GM12878 (cell line): ENCODE measurements around the gene RPL36. TPM values are rescaled to one million over a fixed set of nuclear protein-coding genes. Genes with fewer than 3 reads are reported as not detected.
A peak's percentile ranks its signal among the peaks of the same experiment; 100 is the strongest.

Experiments used
- ATAC-seq: fragments of 200-7000 bp; cut with Tn5 transposase; 3 replicates; pipeline ENCODE4 v1.9.1; 2020; ENCODE audit warnings: mild to moderate bottlenecking, moderate library complexity
- BruUV-seq: library from RNA; stranded (reverse); fragments of 400-500 nt; replicated peaks from 2 replicates; lab custom pipeline; 2021; lab: Mats Ljungman, UMichigan
- CTCF ChIA-PET: fragments of 300-600 bp; sonication (Branson Sonifier 250); formaldehyde crosslinking; extraction: SDS; loops from one replicate; lab custom pipeline; 2021; ENCODE audit warnings: inconsistent platforms; lab: Yijun Ruan, JAX
- POLR2A ChIA-PET: fragments of 350-600 bp; formaldehyde crosslinking; extraction: SDS; loops from one replicate; lab custom pipeline; 2021; ENCODE audit warnings: inconsistent platforms; lab: Charles Lee
- RAD21 ChIA-PET: fragments of 300-600 bp; sonication (Branson Sonifier 250); formaldehyde crosslinking; loops from one replicate; lab custom pipeline; 2023; ENCODE audit warnings: antibody characterized with exemption; ENCODE audit not compliant: unreplicated experiment; lab: Charles Lee
- SMC1A ChIA-PET: fragments of 300-600 bp; sonication (Branson Sonifier 250); formaldehyde crosslinking; loops from one replicate; lab custom pipeline; 2023; ENCODE audit not compliant: unreplicated experiment, uncharacterized antibody; lab: Charles Lee
- DNase-seq: peaks from one replicate; pipeline ENCODE4 v3.0.0-alpha.2; 2011; ENCODE audit warnings: low read depth, low spot score
- FAIRE-seq: peaks from 3 replicates; lab custom pipeline; 2011; peaks lifted over from hg19 to GRCh38; lab: Jason Lieb, UNC
- H2AFZ ChIP-seq: 2 replicates; pipeline ENCODE4 v1.6.0; 2011; ENCODE audit warnings: low read depth, low read length, control low read depth; ENCODE audit not compliant: control insufficient read depth
- H3K27ac ChIP-seq: 2 replicates; pipeline ENCODE4 v1.5.1; 2011; ENCODE audit warnings: control low read depth; ENCODE audit not compliant: control insufficient read depth, insufficient read depth
- H3K27me3 ChIP-seq, 2 experiments: replicated peaks in 1 of 2; 2 replicates each; pipeline versions ENCODE4 v1.6.0 to v1.6.1; 2011; ENCODE audit warnings: low read length in 1 of 2; ENCODE audit not compliant: control insufficient read depth in 2 of 2, insufficient read depth in 2 of 2
- H3K36me3 ChIP-seq, 2 experiments: 2 replicates each; pipeline ENCODE4 v1.5.1; 2011; ENCODE audit warnings: low read length in 1 of 2; ENCODE audit not compliant: control insufficient read depth in 2 of 2, insufficient read depth in 2 of 2
- H3K4me1 ChIP-seq: 2 replicates; pipeline ENCODE4 v1.6.1; 2011; ENCODE audit warnings: mild to moderate bottlenecking, low read length, moderate library complexity, mixed read lengths; ENCODE audit not compliant: control insufficient read depth, insufficient read depth
- H3K4me2 ChIP-seq: 2 replicates; pipeline ENCODE4 v1.6.0; 2011; ENCODE audit warnings: control low read depth; ENCODE audit not compliant: control insufficient read depth, insufficient read depth
- H3K4me3 ChIP-seq: fragments of 200-600 bp; sonication (generic); 2 replicates; pipeline ENCODE4 v1.5.1; 2016
- H3K79me2 ChIP-seq: 2 replicates; pipeline ENCODE4 v1.6.0; 2011; ENCODE audit warnings: low read length; ENCODE audit not compliant: control insufficient read depth, insufficient read depth
- H3K9ac ChIP-seq: 2 replicates; pipeline ENCODE4 v1.8.0; 2011; ENCODE audit warnings: low read length, control low read depth, mixed read lengths; ENCODE audit not compliant: control insufficient read depth, insufficient read depth
- H3K9me3 ChIP-seq: replicated peaks from 3 replicates; pipeline ENCODE4 v1.5.1; 2011; ENCODE audit warnings: mild to moderate bottlenecking, low read length; ENCODE audit not compliant: control insufficient read depth, insufficient read depth
- H4K20me1 ChIP-seq: 2 replicates; pipeline ENCODE4 v1.6.0; 2011; ENCODE audit not compliant: control insufficient read depth, insufficient read depth
- BACH1 ChIP-seq: fragments of 450-650 bp; IDR thresholded peaks from 2 replicates; pipeline ENCODE4 v1.6.1; 2017; ENCODE audit warnings: mild to moderate bottlenecking, borderline replicate concordance
- BCL3 ChIP-seq: IDR thresholded peaks from 2 replicates; pipeline ENCODE4 v1.6.1; 2011; ENCODE audit warnings: borderline replicate concordance, low read depth, mild to moderate bottlenecking, moderate library complexity, low read length; ENCODE audit not compliant: insufficient read depth, poor library complexity, severe bottlenecking
- CBFB ChIP-seq: IDR thresholded peaks from 2 replicates; pipeline ENCODE4 v1.6.1; 2016; ENCODE audit warnings: antibody characterized with exemption, low read depth
- CREM ChIP-seq: IDR thresholded peaks from 2 replicates; pipeline ENCODE4 v1.6.1; 2014; ENCODE audit warnings: antibody characterized with exemption, low read depth
- EP300 ChIP-seq, 2 experiments: fragments of 150-350 bp in 1 of 2; IDR thresholded peaks; 2 replicates each; pipeline ENCODE4 v1.6.1; 2011 to 2012; ENCODE audit warnings: low read depth in 2 of 2, low read length in 2 of 2, borderline replicate concordance in 1 of 2, improper control_type of control experiment in 1 of 2, inconsistent platforms in 1 of 2; ENCODE audit not compliant: control insufficient read depth in 1 of 2
- HDAC6 ChIP-seq: fragments of 200-600 bp; sonication (generic); IDR thresholded peaks from one replicate; pipeline ENCODE4 v1.8.0; 2017; ENCODE audit warnings: antibody characterized with exemption; ENCODE audit not compliant: unreplicated experiment
- HDGF ChIP-seq: fragments of 450-650 bp; IDR thresholded peaks from 2 replicates; pipeline ENCODE4 v1.6.1; 2016; ENCODE audit warnings: antibody characterized with exemption
- JUNB ChIP-seq: IDR thresholded peaks from 2 replicates; pipeline ENCODE4 v1.6.1; 2016; ENCODE audit warnings: antibody characterized with exemption, mild to moderate bottlenecking
- KLF5 ChIP-seq: fragments of 450-650 bp; IDR thresholded peaks from 2 replicates; pipeline ENCODE4 v1.6.1; 2014; ENCODE audit warnings: mild to moderate bottlenecking; ENCODE audit not compliant: partially characterized antibody
- LARP7 ChIP-seq: fragments of 450-650 bp; IDR thresholded peaks from 2 replicates; pipeline ENCODE4 v1.6.1; 2017; ENCODE audit warnings: mild to moderate bottlenecking
- MLLT1 ChIP-seq: fragments of 450-650 bp; IDR thresholded peaks from 2 replicates; pipeline ENCODE4 v1.6.1; 2016; ENCODE audit warnings: mild to moderate bottlenecking
- NFIC ChIP-seq: IDR thresholded peaks from 2 replicates; pipeline ENCODE4 v1.6.1; 2012; ENCODE audit warnings: low read depth, mild to moderate bottlenecking, inconsistent platforms, low read length, moderate library complexity
- POLR2A ChIP-seq: IDR thresholded peaks from 2 replicates; pipeline ENCODE4 v1.6.1; 2011; ENCODE audit warnings: low read depth, mild to moderate bottlenecking, low read length
- POLR2AphosphoS5 ChIP-seq: IDR thresholded peaks from 2 replicates; pipeline ENCODE4 v1.6.1; 2011; ENCODE audit warnings: mild to moderate bottlenecking, low read length, inconsistent platforms
- RFX5 ChIP-seq: IDR thresholded peaks from 2 replicates; pipeline ENCODE4 v1.6.1; 2011; ENCODE audit warnings: low read depth, low read length, improper control_type of control experiment
- RUNX3 ChIP-seq: IDR thresholded peaks from 2 replicates; pipeline ENCODE4 v1.6.1; 2012; ENCODE audit warnings: low read length, inconsistent platforms
- SRF ChIP-seq, 2 experiments: IDR thresholded peaks; 2 replicates each; pipeline ENCODE4 v1.6.1; 2011; ENCODE audit warnings: low read depth in 2 of 2, low read length in 2 of 2, mild to moderate bottlenecking in 1 of 2, moderate library complexity in 1 of 2
- STAT1 ChIP-seq: fragments of 450-650 bp; conservative IDR thresholded peaks from 2 replicates; pipeline ENCODE4 v1.6.1; 2014; ENCODE audit warnings: antibody characterized with exemption, mild to moderate bottlenecking
- STAT3 ChIP-seq: IDR thresholded peaks from 2 replicates; pipeline ENCODE4 v1.6.1; 2011; ENCODE audit warnings: low read depth, low read length, improper control_type of control experiment
- TARDBP ChIP-seq: IDR thresholded peaks from 2 replicates; pipeline ENCODE4 v1.6.1; 2016; ENCODE audit warnings: borderline replicate concordance
- TCF12 ChIP-seq: IDR thresholded peaks from 2 replicates; pipeline ENCODE4 v1.6.1; 2011; ENCODE audit warnings: low read depth, mild to moderate bottlenecking, low read length
- ZBED1 ChIP-seq: IDR thresholded peaks from 2 replicates; pipeline ENCODE4 v1.6.1; 2016; ENCODE audit warnings: borderline replicate concordance
- ZZZ3 ChIP-seq: IDR thresholded peaks from 2 replicates; pipeline ENCODE4 v1.6.1; 2011; ENCODE audit warnings: low read depth; ENCODE audit not compliant: control insufficient read depth, insufficient read length
- WGBS: methylation state at CpG from one replicate; pipeline ENCODE4 v1.1.6; 2016; ENCODE audit warnings: low lambda C conversion rate; ENCODE audit not compliant: insufficient replicate concordance, insufficient coverage; ENCODE audit errors: missing lambda C conversion rate; 5-methylcytosine and 5-hydroxymethylcytosine counted together
- in situ Hi-C: fragments of 300-500 bp; cut with MboI; formaldehyde crosslinking; loops from 9 replicates; pipeline ENCODE4 v1.14.3; 2018; ENCODE audit warnings: mixed read lengths
- intact Hi-C: fragments of 100-400 bp; cut with micrococcal nuclease; formaldehyde crosslinking; loops from one replicate; pipeline ENCODE4 v1.14.2; 2022; ENCODE audit not compliant: unreplicated experiment
- polyA plus RNA-seq, 11 experiments: library from polyadenylated mRNA; depleted of rRNA in 4 of 11; unstranded in 6 of 11; stranded (reverse) in 5 of 11; fragments of >200 nt; fragmentation: Nextera tagmentation in 4 of 11; fragmentation: Illumina TruSeq in 1 of 11; extraction: Ambion mirVana in 4 of 11; extraction: Trizol in 1 of 11; gene quantifications; 1 replicate in 1 of 11; 2 replicates in 10 of 11; pipeline versions ENCODE4 v1.2.1 to v1.2.3, GENCODE V29; 2011 to 2016; ENCODE audit warnings: inconsistent platforms in 2 of 11, missing spikeins in 2 of 11, low read depth in 1 of 11
- total RNA-seq, 4 experiments: library from RNA; depleted of rRNA in 3 of 4; stranded (reverse); fragments of >200 nt in 3 of 4; fragmentation: Illumina TruSeq in 1 of 4; extraction: Trizol in 1 of 4; gene quantifications; 2 replicates each; pipeline versions ENCODE4 v1.2.1 to v1.2.3, GENCODE V29; 2013 to 2021

The RPL36 gene
- total and polyA plus RNA-seq, 10 of the 15 experiments (the other 5 are each of a cell fraction or from before 2014, with no cell fraction given), result 374 to 4,942 (median 2,053) TPM

- peaks cover 15 to 66% of the 10 kb centered on the region in 2 experiments for H3K36me3 ChIP-seq
- DNase-seq (no peak), ATAC-seq (peak; percentile 6)
- no peaks in the 10 kb centered on the region for H3K9me3 ChIP-seq
- ChIA-PET SMC1A (no interaction called here), RAD21 (no interaction called here)
- peaks cover 10% of the 10 kb centered on the region for H3K4me1 ChIP-seq
- peak; percentile 35 for TF ChIP-seq POLR2A
- no peak for TF ChIP-seq HDAC6
- TF ChIP-seq NFIC, result no peak
- no peak for TF ChIP-seq KLF5
- no peak for TF ChIP-seq TARDBP
- no peak for TF ChIP-seq EP300 (IDR thresholded peaks at IDR 0.05; ENCODE audit: borderline replicate concordance in 1 of 2, control insufficient read depth in 1 of 2, low read depth in 2 of 2, low read length in 2 of 2)
- no peak for TF ChIP-seq CREM
- TF ChIP-seq CBFB, result no peak
- TF ChIP-seq ZZZ3, result no peak
- TF ChIP-seq MLLT1, result no peak
- no peak for TF ChIP-seq RFX5
- TF ChIP-seq ZBED1, result no peak
- no peak for TF ChIP-seq STAT3
- TF ChIP-seq BCL3, result peak; percentile 33
- peak; percentile 17 for TF ChIP-seq POLR2AphosphoS5
- no peak for TF ChIP-seq STAT1
- peak; percentile 90 for TF ChIP-seq TCF12
- no peak for TF ChIP-seq BACH1
- TF ChIP-seq HDGF, result no peak
- no peak for TF ChIP-seq JUNB
- TF ChIP-seq RUNX3, result no peak; the same call in 1 of the 2 replicates
- TF ChIP-seq SRF (IDR thresholded peaks at IDR 0.05; ENCODE audit: low read depth in 2 of 2, low read length in 2 of 2), result no peak
- no peak for TF ChIP-seq LARP7
- TF ChIP-seq, all 136 proteins: peak for 4
- no peak overlapping the region for H3K4me2 ChIP-seq
- ChIA-PET POLR2A (no interaction called here), CTCF (no interaction called here)
- no peak overlapping the region for H2AFZ ChIP-seq
- H3K79me2 ChIP-seq, result peaks cover 39% of the 10 kb centered on the region
- H3K27me3 ChIP-seq, result no peaks in the 10 kb centered on the region
- no peak overlapping the region for H3K4me3 ChIP-seq
- WGBS, result 56% methylated on average over 28 of the region's 28 CpGs
- no peak for FAIRE-seq
- no peak overlapping the region for H3K27ac ChIP-seq
- in situ Hi-C loops, result no loop called here
- intact Hi-C loops, result no loop called here
- no peak overlapping the region; the same call in 1 of the 2 replicates for H3K9ac ChIP-seq
- no peaks in the 10 kb centered on the region; the same call in none of the 2 replicates for H4K20me1 ChIP-seq
- no TSS peak for BruUV-seq
Observed at GRCh38 chr19:5695649-5696195, 5.6 kb downstream of the RPL36 start.
